ENCODE measurements around the gene EPC2.

DNA sequence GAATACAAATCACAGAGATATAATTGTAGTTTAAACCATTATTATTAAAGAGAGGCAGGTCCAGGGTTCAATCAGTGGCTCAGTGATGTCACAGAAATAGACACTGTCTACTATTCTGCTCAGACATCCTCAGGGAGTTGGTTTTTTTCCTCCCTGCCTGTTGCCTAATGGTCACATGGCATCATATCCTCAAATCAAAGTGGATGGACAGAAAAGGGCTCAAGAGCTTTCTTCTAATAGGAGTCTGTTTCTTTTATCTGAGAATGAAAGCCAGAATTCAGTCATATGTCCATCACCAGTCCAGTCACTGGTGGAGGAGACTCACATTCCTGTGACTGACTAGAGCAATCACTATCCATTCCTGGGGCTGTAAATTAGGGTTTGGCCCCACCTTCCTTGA, 27.9 kb upstream of the EPC2 start:
- TF ChIP-seq SP1 (IDR thresholded peaks at IDR 0.05) (no peak), CTBP1 (IDR thresholded peaks at IDR 0.05; ENCODE audit: borderline replicate concordance) (no peak), FOXK2 (IDR thresholded peaks at IDR 0.05) (no peak)
